Activated CD4-positive, alpha-beta memory T cell treated with anti-CD3 and anti-CD28 coated beads, Interleukin-2, amount 10 ng/mL, durations not matched to agents 7 days and 5 days (primary cell): Measurements from ENCODE around the gene TMEM167A. TPM values are rescaled to one million over a fixed set of nuclear protein-coding genes. Genes with fewer than 3 reads are reported as not detected.

Experiments
- CTCF ChIA-PET: fragments of 350-600 bp; sonication (Branson Sonifier 250); formaldehyde crosslinking; loops from one replicate; lab custom pipeline; 2021; ENCODE audit warnings: antibody characterized with exemption, inconsistent platforms; lab: Charles Lee
- POLR2A ChIA-PET: fragments of 350-600 bp; sonication (Branson Sonifier 250); formaldehyde crosslinking; loops from one replicate; lab custom pipeline; 2021; ENCODE audit warnings: antibody characterized with exemption; lab: Charles Lee
- DNase-seq: peaks from one replicate; pipeline ENCODE4 v3.0.0-alpha.2; 2020
- H3K27ac Mint-ChIP-seq: one replicate; pipeline ENCODE4 v1.8.0; 2021; ENCODE audit warnings: mild to moderate bottlenecking, mixed read lengths
- H3K27me3 Mint-ChIP-seq: one replicate; pipeline ENCODE4 v1.8.0; 2021; ENCODE audit warnings: mixed read lengths
- H3K36me3 Mint-ChIP-seq: one replicate; pipeline ENCODE4 v1.8.0; 2021; ENCODE audit warnings: low read depth, mixed read lengths
- H3K4me1 Mint-ChIP-seq: one replicate; pipeline ENCODE4 v1.8.0; 2021; ENCODE audit warnings: mixed read lengths
- H3K4me3 Mint-ChIP-seq: one replicate; pipeline ENCODE4 v1.8.0; 2021; ENCODE audit warnings: mild to moderate bottlenecking, mixed read lengths
- H3K9me3 Mint-ChIP-seq: one replicate; pipeline ENCODE4 v1.8.0; 2021; ENCODE audit warnings: mixed read lengths
- total RNA-seq, 2 experiments: library from RNA; stranded (reverse); gene quantifications; one replicate each; pipeline ENCODE4 v1.2.3, GENCODE V29; 2021

Gene TMEM167A
- total RNA-seq, 2 experiments from 2014 or later, result 78.4 to 81.2 TPM

- H3K4me1 Mint-ChIP-seq, result no peaks in the 10 kb centered on the region
- H3K27me3 Mint-ChIP-seq, result no peaks in the 10 kb centered on the region
- H3K27ac Mint-ChIP-seq, result no peak overlapping the region
- no peak overlapping the region for H3K4me3 Mint-ChIP-seq
- H3K36me3 Mint-ChIP-seq, result peaks cover 4% of the 10 kb centered on the region
- H3K9me3 Mint-ChIP-seq, result peaks cover 3% of the 10 kb centered on the region
- DNase-seq, result no peak
- CTCF ChIA-PET, result no interaction called here
- POLR2A ChIA-PET, result no interaction called here
Measured at GRCh38 chr5:83099001-83099400, 21.8 kb upstream of the TMEM167A start.

- DNase-seq, result no peak
- Mint-ChIP-seq H3K9me3 (peaks cover 13% of the 10 kb centered on the region), H3K4me1 (peaks cover 3% of the 10 kb centered on the region), H3K27ac (no peak overlapping the region), H3K4me3 (no peak overlapping the region), H3K36me3 (peaks cover 9% of the 10 kb centered on the region), H3K27me3 (no peaks in the 10 kb centered on the region)
- POLR2A ChIA-PET, result no interaction called here
- CTCF ChIA-PET, result no interaction called here
Measured at GRCh38 chr5:83097689-83098231, 20.6 kb upstream of the TMEM167A start.

DNA sequence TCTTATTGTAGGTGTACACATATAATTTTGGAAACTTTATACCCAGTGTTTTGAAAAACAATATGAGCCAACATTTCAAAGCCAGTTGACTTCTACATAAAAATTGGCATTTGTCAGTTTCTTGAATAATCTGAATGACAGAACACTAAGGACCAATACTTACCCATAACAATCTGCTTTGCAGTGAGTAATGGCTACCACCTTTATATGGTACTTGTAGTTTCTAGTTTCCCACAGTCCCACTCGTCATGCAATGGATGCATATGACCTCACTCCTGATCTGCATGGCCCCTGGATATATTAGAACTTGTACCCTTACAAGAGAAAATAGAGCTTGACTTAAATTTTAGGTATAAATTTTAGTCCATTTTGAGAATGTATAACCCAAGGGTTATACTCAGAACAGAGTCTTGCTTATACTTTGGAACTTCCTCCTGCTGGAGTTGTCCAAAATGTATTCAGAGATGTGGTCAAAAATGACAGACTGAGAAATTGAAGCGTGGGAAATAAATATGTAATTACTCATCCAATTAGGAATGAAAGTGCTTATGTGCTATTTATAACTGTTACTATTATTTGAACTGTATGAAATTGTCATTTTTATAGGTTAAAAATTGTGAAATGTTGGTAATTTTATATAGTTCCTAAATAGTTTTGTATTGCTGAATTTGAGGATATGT lies 19.6 kb upstream of the TMEM167A start:
- Mint-ChIP-seq H3K9me3 (peaks cover 20% of the 10 kb centered on the region), H3K4me1 (peaks cover 11% of the 10 kb centered on the region), H3K4me3 (no peak overlapping the region), H3K27me3 (no peaks in the 10 kb centered on the region), H3K27ac (no peak overlapping the region), H3K36me3 (peaks cover 17% of the 10 kb centered on the region)
- DNase-seq, result no peak
- POLR2A ChIA-PET, result no interaction called here
- CTCF ChIA-PET, result no interaction called here

DNA sequence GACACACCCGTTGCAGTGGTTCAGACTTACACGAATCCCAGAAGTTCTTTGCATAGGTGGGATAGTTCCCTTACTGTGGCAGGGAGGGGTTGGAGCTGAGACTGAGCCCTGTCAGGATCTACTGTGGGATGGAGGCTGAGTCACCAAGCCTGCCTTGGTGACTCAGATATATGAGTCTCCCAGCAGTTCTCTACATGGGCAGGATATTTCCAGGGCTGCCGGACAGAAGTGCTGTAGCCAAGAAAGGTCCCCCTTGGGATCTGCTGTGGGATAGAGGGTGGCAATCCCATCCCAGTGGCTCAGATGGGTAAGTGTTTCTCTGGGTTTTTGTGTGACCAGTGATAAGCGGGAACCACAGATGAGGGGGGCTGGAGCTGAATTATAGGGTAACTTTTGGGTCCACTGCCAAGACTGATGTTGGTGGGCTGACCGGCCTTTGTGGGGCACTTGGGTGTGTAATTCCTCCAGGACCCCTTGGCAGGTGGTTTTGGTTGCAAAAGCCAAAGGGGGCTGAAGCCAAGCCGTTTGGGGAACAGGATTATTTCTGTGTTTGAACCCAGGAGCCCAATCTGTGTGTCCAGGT lies 18.9 kb upstream of the TMEM167A start:
- H3K9me3 Mint-ChIP-seq, result peaks cover 21% of the 10 kb centered on the region
- no peaks in the 10 kb centered on the region for H3K27me3 Mint-ChIP-seq
- peaks cover 12% of the 10 kb centered on the region for H3K4me1 Mint-ChIP-seq
- ChIA-PET POLR2A (interaction anchor here (1.3 kb wide), 1 partner anchor 19 kb away, joined by 3 read pairs; the partner anchor contains the start of genes TMEM167A and XRCC4), CTCF (no interaction called here)
- H3K36me3 Mint-ChIP-seq, result peaks cover 23% of the 10 kb centered on the region
- no peak overlapping the region for H3K4me3 Mint-ChIP-seq
- H3K27ac Mint-ChIP-seq, result no peak overlapping the region
- no peak for DNase-seq

- peaks cover 25% of the 10 kb centered on the region for H3K36me3 Mint-ChIP-seq
- ChIA-PET CTCF (no interaction called here), POLR2A (interaction anchor here (1.3 kb wide), 1 partner anchor 18 kb away, joined by 3 read pairs; the partner anchor contains the start of genes TMEM167A and XRCC4)
- H3K27me3 Mint-ChIP-seq, result no peaks in the 10 kb centered on the region
- H3K9me3 Mint-ChIP-seq, result peaks cover 22% of the 10 kb centered on the region
- peaks cover 12% of the 10 kb centered on the region for H3K4me1 Mint-ChIP-seq
- no peak overlapping the region for H3K4me3 Mint-ChIP-seq
- no peak overlapping the region for H3K27ac Mint-ChIP-seq
- no peak for DNase-seq
Measured at GRCh38 chr5:83095163-83095956, 18.2 kb upstream of the TMEM167A start.

GRCh38 chr5:83093692-83094091 lies 16.5 kb upstream of the TMEM167A start:
- ChIA-PET POLR2A (no interaction called here), CTCF (no interaction called here)
- Mint-ChIP-seq H3K36me3 (peaks cover 25% of the 10 kb centered on the region), H3K4me3 (no peak overlapping the region), H3K4me1 (peaks cover 12% of the 10 kb centered on the region), H3K9me3 (peaks cover 24% of the 10 kb centered on the region), H3K27ac (no peak overlapping the region), H3K27me3 (no peaks in the 10 kb centered on the region)
- DNase-seq, result no peak

DNA sequence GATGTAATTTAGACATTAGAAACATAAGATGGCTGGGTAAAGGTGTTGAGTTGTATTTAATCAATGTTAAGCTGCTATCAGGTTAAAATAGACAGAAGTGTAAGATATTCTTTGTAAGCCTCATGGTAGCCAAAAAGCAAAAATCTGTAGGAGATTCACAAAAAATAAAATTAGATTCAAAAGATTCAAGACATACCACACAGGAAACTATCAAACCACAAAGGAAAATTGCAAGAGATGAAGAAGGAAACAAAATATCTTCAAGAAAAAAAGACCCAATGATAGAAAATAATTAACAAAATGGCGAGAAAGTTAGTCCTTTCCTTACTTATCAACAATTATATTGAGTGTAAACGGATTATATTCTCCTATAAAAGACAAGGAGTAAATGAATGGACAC lies 15.4 kb upstream of the TMEM167A start:
- Mint-ChIP-seq H3K9me3 (peaks cover 24% of the 10 kb centered on the region), H3K27me3 (no peaks in the 10 kb centered on the region), H3K27ac (no peak overlapping the region), H3K4me3 (no peak overlapping the region), H3K4me1 (peaks cover 12% of the 10 kb centered on the region), H3K36me3 (peaks cover 25% of the 10 kb centered on the region)
- ChIA-PET POLR2A (no interaction called here), CTCF (no interaction called here)
- no peak for DNase-seq

GRCh38 chr5:83090169-83090568 lies 13.0 kb upstream of the TMEM167A start:
- Mint-ChIP-seq H3K4me3 (no peak overlapping the region), H3K27me3 (no peaks in the 10 kb centered on the region), H3K27ac (no peak overlapping the region), H3K36me3 (peaks cover 22% of the 10 kb centered on the region), H3K4me1 (peaks cover 12% of the 10 kb centered on the region), H3K9me3 (peaks cover 24% of the 10 kb centered on the region)
- DNase-seq, result no peak
- ChIA-PET CTCF (no interaction called here), POLR2A (no interaction called here)

DNA sequence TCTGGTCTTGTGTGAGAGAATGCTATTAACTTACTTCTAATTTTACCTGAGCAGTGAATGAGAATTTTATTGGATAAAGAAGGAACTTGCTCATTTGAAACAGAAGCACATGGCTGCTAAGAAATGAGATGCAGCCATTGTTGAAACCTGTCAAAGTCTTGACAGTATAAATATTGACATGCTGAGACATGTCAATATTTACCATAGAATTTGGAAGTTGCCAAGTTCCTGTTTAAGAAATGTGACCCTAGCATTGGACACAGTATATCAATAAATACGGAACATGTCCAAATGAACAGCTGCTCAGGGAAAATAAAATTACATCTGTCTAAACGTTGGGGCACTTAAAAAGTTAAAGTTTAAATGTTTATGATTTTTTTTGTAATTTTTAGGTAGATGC lies 7.9 kb upstream of the TMEM167A start:
- no peak overlapping the region for H3K4me3 Mint-ChIP-seq
- peaks cover 3% of the 10 kb centered on the region for H3K36me3 Mint-ChIP-seq
- H3K9me3 Mint-ChIP-seq, result no peaks in the 10 kb centered on the region
- no peak overlapping the region for H3K27ac Mint-ChIP-seq
- no peak for DNase-seq
- POLR2A ChIA-PET, result interaction anchor here (1.6 kb wide), 1 partner anchor 8 kb away, joined by 8 read pairs; the partner anchor contains the start of genes TMEM167A and XRCC4
- no peaks in the 10 kb centered on the region for H3K4me1 Mint-ChIP-seq
- H3K27me3 Mint-ChIP-seq, result no peaks in the 10 kb centered on the region
- CTCF ChIA-PET, result no interaction called here

GRCh38 chr5:83084336-83084735 lies 7.1 kb upstream of the TMEM167A start:
- Mint-ChIP-seq H3K4me3 (no peak overlapping the region), H3K27me3 (no peaks in the 10 kb centered on the region), H3K27ac (no peak overlapping the region), H3K4me1 (no peaks in the 10 kb centered on the region), H3K36me3 (peaks cover 3% of the 10 kb centered on the region), H3K9me3 (no peaks in the 10 kb centered on the region)
- CTCF ChIA-PET, result no interaction called here
- POLR2A ChIA-PET, result interaction anchor here (1.1 kb wide), 1 partner anchor 23 kb away, joined by 3 read pairs; no protein-coding TSS in a partner anchor
- no peak for DNase-seq

DNA sequence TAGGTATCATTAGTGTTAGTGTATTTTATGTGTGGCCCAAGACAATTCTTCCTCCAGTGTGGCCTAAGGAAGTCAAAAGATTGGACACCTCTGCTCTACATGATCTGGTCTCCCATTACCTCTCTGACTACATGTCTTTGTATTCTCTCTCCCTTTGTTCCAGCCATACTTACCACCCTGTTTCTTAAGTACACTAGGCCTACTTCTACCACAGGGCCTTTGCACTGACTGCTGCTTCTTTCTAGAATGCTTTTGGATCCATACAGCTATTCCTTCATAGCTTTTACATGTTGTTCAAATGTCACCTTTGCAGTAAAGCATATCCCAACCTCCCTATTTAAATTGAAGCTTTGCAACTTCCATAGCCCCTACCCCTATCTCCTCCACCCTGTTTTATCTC lies 5.6 kb upstream of the TMEM167A start:
- no peaks in the 10 kb centered on the region for H3K9me3 Mint-ChIP-seq
- peaks cover 11% of the 10 kb centered on the region for H3K4me1 Mint-ChIP-seq
- no peak overlapping the region for H3K4me3 Mint-ChIP-seq
- peaks cover 8% of the 10 kb centered on the region for H3K36me3 Mint-ChIP-seq
- ChIA-PET CTCF (no interaction called here), POLR2A (no interaction called here)
- DNase-seq, result no peak
- no peak overlapping the region for H3K27ac Mint-ChIP-seq
- no peaks in the 10 kb centered on the region for H3K27me3 Mint-ChIP-seq

DNA sequence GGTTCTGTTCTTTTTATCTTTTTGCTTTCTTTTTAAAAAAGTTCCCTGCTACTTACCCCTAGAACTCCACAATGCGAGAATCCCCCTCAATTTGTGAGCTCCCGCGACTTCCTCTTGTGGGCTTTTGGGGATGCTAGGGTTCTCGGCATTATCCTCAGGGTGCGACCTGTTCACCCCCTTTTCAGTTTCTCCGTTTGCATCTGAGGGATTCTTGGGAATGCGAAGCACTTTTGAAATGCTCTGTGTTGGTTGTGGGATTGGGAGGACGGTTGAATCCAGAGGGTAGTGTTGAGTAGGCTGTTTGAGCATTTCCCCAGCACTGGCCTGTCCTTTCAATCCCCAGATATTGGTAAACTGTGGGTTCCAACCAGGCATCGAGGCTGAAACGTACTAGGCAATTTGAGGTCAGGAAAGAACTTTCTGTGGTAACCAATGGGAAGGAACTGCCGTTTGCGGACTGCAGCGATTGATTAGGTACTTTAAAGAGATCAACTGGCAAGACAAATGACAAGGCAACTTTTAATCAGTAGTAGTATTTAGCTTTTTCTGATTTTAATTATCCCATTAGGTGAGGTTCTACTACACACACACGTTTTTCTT lies 568 bp upstream of the TMEM167A start:
- ChIA-PET POLR2A (interaction anchor here (0.8 to 2.0 kb wide), 10 partner anchors 8 to 799 kb away, joined by 3 to 9 read pairs (median 4); no protein-coding TSS in a partner anchor), CTCF (interaction anchor here (1.0 to 1.2 kb wide), 3 partner anchors 23 to 1227 kb away, joined by 3 to 4 read pairs (median 3); no protein-coding TSS in a partner anchor)
- Mint-ChIP-seq H3K27me3 (no peaks in the 10 kb centered on the region), H3K4me1 (peaks cover 40% of the 10 kb centered on the region), H3K36me3 (peaks cover 34% of the 10 kb centered on the region), H3K9me3 (no peaks in the 10 kb centered on the region), H3K4me3 (peak overlapping the region; percentile 91), H3K27ac (peak overlapping the region; percentile 91)
- peak; percentile 33 for DNase-seq
